Measurements from ENCODE around the gene SH3PXD2A.

Gene SH3PXD2A

GRCh38 chr10:103605359-103606096 lies 249.8 kb downstream of the SH3PXD2A start:
- DNase-seq (ENCODE audit: low read depth), result no peak
- H3K4me3 ChIP-seq (ENCODE audit: low read depth, low read length), result no peak overlapping the region
- 0 out of 2 replicates have a peak, but pooled peaks have one; percentile 21 for TF ChIP-seq CTCF (IDR thresholded peaks at IDR 0.05; ENCODE audit: control insufficient read depth, extremely low read depth, insufficient read depth)

GRCh38 chr10:103603382-103603781 lies 252.0 kb downstream of the SH3PXD2A start:
- no peak for DNase-seq (ENCODE audit: low read depth)
- TF ChIP-seq CTCF (IDR thresholded peaks at IDR 0.05; ENCODE audit: control insufficient read depth, extremely low read depth, insufficient read depth), result no peak
- no peak overlapping the region for H3K4me3 ChIP-seq (ENCODE audit: low read depth, low read length)

GRCh38 chr10:103602852-103603155 lies 252.6 kb downstream of the SH3PXD2A start:
- H3K4me3 ChIP-seq (ENCODE audit: low read depth, low read length), result no peak overlapping the region
- DNase-seq (ENCODE audit: low read depth), result no peak
- TF ChIP-seq CTCF (IDR thresholded peaks at IDR 0.05; ENCODE audit: control insufficient read depth, extremely low read depth, insufficient read depth), result no peak

GRCh38 chr10:103602028-103602851 lies 253.1 kb downstream of the SH3PXD2A start:
- no peak for DNase-seq (ENCODE audit: low read depth)
- no peak for TF ChIP-seq CTCF (IDR thresholded peaks at IDR 0.05; ENCODE audit: control insufficient read depth, extremely low read depth, insufficient read depth)
- no peak overlapping the region for H3K4me3 ChIP-seq (ENCODE audit: low read depth, low read length)

GRCh38 chr10:103600956-103601569 lies 254.3 kb downstream of the SH3PXD2A start:
- DNase-seq (ENCODE audit: low read depth), result no peak
- H3K4me3 ChIP-seq (ENCODE audit: low read depth, low read length), result no peak overlapping the region
- no peak for TF ChIP-seq CTCF (IDR thresholded peaks at IDR 0.05; ENCODE audit: control insufficient read depth, extremely low read depth, insufficient read depth)

GRCh38 chr10:103600325-103600724 lies 255.1 kb downstream of the SH3PXD2A start:
- TF ChIP-seq CTCF (IDR thresholded peaks at IDR 0.05; ENCODE audit: control insufficient read depth, extremely low read depth, insufficient read depth), result no peak
- DNase-seq (ENCODE audit: low read depth), result no peak
- H3K4me3 ChIP-seq (ENCODE audit: low read depth, low read length), result no peak overlapping the region

Measured in LNCaP clone FGC (cell line).